Ishikawa (cell line): ENCODE results near the gene S1PR2.

Experiments used
- CEBPB ChIP-seq: IDR thresholded peaks from 2 replicates; pipeline ENCODE4 v1.6.1; 2012
- CREB1 ChIP-seq: IDR thresholded peaks from 2 replicates; pipeline ENCODE4 v1.6.1; 2012; ENCODE audit warnings: low read depth
- EGR1 ChIP-seq: IDR thresholded peaks from 2 replicates; pipeline ENCODE4 v1.6.1; 2012
- EP300 ChIP-seq: IDR thresholded peaks from 2 replicates; pipeline ENCODE4 v1.6.1; 2012; ENCODE audit warnings: borderline replicate concordance
- FOXM1 ChIP-seq: IDR thresholded peaks from 2 replicates; pipeline ENCODE4 v1.6.1; 2012; ENCODE audit warnings: low read depth, borderline replicate concordance
- MAX ChIP-seq: IDR thresholded peaks from 2 replicates; pipeline ENCODE4 v1.6.1; 2012
- NFIC ChIP-seq: IDR thresholded peaks from 2 replicates; pipeline ENCODE4 v1.6.1; 2012
- RAD21 ChIP-seq: IDR thresholded peaks from 2 replicates; pipeline ENCODE4 v1.6.1; 2012; ENCODE audit warnings: low read depth
- REST ChIP-seq: IDR thresholded peaks from 2 replicates; pipeline ENCODE4 v1.6.1; 2012; ENCODE audit warnings: low read depth, mild to moderate bottlenecking
- TAF1 ChIP-seq: IDR thresholded peaks from 2 replicates; pipeline ENCODE4 v1.6.1; 2012; ENCODE audit warnings: low read depth, mild to moderate bottlenecking
- TCF12 ChIP-seq: IDR thresholded peaks from 2 replicates; pipeline ENCODE4 v1.6.1; 2012; ENCODE audit warnings: low read depth
- TEAD4 ChIP-seq: IDR thresholded peaks from 2 replicates; pipeline ENCODE4 v1.6.1; 2012
- YY1 ChIP-seq: IDR thresholded peaks from 2 replicates; pipeline ENCODE4 v1.6.1; 2012; ENCODE audit warnings: low read depth
- ZBTB7A ChIP-seq: IDR thresholded peaks from 2 replicates; pipeline ENCODE4 v1.6.1; 2012; ENCODE audit warnings: low read depth
- TF ChIP-seq, protein P1 (sequence below): IDR thresholded peaks from 2 replicates; pipeline ENCODE4 v1.6.1; 2012

The S1PR2 gene

DNA sequence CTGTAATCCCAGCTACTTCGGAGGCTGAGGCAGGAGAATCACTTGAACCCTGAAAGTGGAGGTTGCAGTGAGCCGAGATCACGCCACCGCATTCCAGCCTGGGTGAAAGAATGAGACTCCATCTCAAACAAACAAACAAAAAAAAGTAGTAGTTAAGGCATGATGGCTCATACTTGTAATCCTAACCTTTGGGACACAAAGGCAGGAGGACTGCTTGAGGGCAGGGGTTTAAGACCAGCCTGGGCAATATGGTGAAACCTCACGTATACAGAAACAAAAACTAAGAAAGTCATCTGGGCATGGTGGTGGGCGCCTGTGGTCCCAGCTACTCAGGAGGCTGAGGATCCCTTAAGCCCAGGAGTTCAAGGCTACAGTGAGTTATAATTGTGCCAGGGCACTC, 38.2 kb downstream of the S1PR2 start:
- no peak for TF ChIP-seq TCF12
- TF ChIP-seq FOXM1, result no peak
- TF ChIP-seq RAD21, result no peak
- no peak for TF ChIP-seq TAF1
- no peak for TF ChIP-seq YY1
- TF ChIP-seq NFIC, result no peak
- TF ChIP-seq EP300, result no peak
- no peak for TF ChIP-seq REST
- TF ChIP-seq ZBTB7A, result no peak
- TF ChIP-seq, protein P1, sequence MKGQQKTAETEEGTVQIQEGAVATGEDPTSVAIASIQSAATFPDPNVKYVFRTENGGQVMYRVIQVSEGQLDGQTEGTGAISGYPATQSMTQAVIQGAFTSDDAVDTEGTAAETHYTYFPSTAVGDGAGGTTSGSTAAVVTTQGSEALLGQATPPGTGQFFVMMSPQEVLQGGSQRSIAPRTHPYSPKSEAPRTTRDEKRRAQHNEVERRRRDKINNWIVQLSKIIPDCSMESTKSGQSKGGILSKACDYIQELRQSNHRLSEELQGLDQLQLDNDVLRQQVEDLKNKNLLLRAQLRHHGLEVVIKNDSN, result no peak

- TF ChIP-seq, protein P1, result no peak
- TF ChIP-seq CREB1, result no peak
Measured at GRCh38 chr19:10191347-10191746, 39.8 kb downstream of the S1PR2 start.

GRCh38 chr19:10190026-10190425, 41.1 kb downstream of the S1PR2 start:
- TF ChIP-seq EP300 (no peak), TCF12 (no peak), FOXM1 (no peak), EGR1 (no peak), TEAD4 (no peak), TAF1 (no peak), NFIC (no peak), YY1 (no peak), ZBTB7A (no peak), RAD21 (no peak), MAX (no peak), CEBPB (no peak), CREB1 (no peak), REST (no peak)
- TF ChIP-seq, protein P1, result no peak

DNA sequence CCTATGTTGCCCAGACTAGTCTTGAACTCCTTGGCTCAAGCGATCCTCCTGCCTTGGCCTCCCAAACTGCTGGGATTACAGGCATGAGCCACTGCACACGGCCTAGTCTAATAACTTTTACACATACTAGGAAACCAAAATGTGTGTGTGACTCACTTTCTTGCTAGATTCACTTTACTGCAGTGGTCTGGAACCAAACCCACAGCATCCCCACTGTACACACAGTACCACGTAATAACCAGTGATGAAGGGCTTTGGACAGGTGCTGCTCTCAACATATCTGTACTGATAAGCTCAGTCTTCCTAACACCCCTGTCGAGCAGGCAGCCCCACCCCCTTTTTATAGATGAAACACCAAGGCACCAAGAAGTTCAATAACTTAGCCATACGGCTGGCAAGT, 41.5 kb downstream of the S1PR2 start:
- no peak for TF ChIP-seq FOXM1
- no peak for TF ChIP-seq TEAD4
- no peak for TF ChIP-seq EP300
- TF ChIP-seq TAF1, result no peak
- no peak for TF ChIP-seq CREB1
- TF ChIP-seq REST, result no peak
- TF ChIP-seq MAX, result no peak
- TF ChIP-seq CEBPB, result no peak
- TF ChIP-seq RAD21, result no peak
- no peak for TF ChIP-seq YY1
- no peak for TF ChIP-seq TCF12

DNA sequence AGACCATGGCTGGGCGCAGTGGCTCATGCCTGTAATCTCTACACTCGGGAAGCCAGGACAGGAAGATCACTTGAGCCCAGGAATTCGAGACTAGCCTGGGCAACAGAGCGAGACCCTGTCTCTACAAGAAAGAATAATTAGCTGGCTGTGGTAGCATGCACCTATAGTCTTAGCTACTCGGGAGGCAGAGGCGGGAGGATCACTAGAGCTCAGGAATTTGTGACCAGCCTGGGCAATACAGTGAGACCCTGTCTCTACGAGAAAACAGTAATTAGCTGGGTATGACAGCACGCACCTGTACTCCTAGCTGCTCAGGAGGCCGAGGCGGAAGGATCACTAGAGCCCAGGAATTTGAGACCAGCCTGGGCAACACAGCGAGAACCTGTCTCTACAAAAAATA, 43.8 kb downstream of the S1PR2 start:
- TF ChIP-seq CEBPB, result no peak
- TF ChIP-seq, protein P1, result no peak
- no peak for TF ChIP-seq TAF1
- no peak for TF ChIP-seq RAD21
- no peak for TF ChIP-seq TCF12
- no peak for TF ChIP-seq MAX
- TF ChIP-seq EGR1, result no peak
- no peak for TF ChIP-seq TEAD4
- TF ChIP-seq YY1, result no peak
- no peak for TF ChIP-seq CREB1
- no peak for TF ChIP-seq EP300
- no peak for TF ChIP-seq REST
- no peak for TF ChIP-seq ZBTB7A
- no peak for TF ChIP-seq NFIC
- TF ChIP-seq FOXM1, result no peak
